Measurements from ENCODE around the gene CDH24.

- TF ChIP-seq CTCF (IDR thresholded peaks at IDR 0.05; ENCODE audit: low read length): no peak
- no peak for TF ChIP-seq EZH2 (IDR thresholded peaks at IDR 0.05; ENCODE audit: borderline replicate concordance, low read length)
Observed at GRCh38 chr14:23044840-23045239, 12.5 kb downstream of the CDH24 start.
